HG03432 (cell line): Measurements from ENCODE around the gene STRN.
"Not testable (repeated sequence)": the region's sequence is repeated elsewhere in the genome, so short reads cannot be mapped to it uniquely, and the experiment has no call there.

ENCODE experiments used
- ATAC-seq: cut with Tn5 transposase; IDR thresholded peaks from one replicate; pipeline ENCODE4 v1.9.1; 2021; ENCODE audit warnings: mild to moderate bottlenecking, moderate library complexity; ENCODE audit not compliant: unreplicated experiment

Gene STRN

DNA sequence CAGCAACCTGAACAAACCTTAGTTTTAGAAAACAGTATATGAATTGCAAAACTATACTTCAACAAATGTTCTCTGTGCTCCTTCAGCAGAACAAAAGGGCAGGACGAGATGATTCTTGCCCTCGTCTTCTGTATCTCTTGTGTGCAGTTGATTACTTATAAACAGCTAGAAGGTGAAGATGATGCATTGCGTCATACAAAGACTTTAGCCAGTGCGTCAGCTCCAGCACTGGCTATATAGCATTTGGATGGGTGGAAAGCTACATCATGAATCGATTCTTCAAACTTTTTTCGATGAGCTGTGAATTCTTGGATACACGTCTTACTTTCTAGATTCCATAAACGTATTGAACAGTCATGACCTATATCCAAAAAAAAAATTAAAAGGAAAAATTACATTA lies 117.1 kb downstream of the STRN start:
- no peak for ATAC-seq

DNA sequence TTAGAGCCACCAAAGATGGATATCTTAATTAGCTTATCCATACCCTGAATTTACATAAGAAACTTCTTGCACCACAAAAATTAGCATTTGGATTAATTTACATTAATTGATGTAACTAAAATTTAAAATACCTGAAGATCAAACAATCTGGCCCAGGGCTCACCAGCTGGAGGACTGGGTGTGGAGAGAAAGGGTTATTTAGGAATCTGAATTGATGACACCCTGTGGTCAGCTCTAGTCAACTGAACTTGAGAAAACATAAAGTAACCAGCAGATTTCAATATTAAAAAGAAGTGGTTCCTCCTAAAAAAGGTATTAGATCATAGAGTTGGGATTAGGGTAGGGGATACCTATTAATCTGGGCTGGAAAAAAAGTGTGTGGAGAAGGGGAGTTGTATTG lies 122.5 kb downstream of the STRN start:
- ATAC-seq, result no peak

DNA sequence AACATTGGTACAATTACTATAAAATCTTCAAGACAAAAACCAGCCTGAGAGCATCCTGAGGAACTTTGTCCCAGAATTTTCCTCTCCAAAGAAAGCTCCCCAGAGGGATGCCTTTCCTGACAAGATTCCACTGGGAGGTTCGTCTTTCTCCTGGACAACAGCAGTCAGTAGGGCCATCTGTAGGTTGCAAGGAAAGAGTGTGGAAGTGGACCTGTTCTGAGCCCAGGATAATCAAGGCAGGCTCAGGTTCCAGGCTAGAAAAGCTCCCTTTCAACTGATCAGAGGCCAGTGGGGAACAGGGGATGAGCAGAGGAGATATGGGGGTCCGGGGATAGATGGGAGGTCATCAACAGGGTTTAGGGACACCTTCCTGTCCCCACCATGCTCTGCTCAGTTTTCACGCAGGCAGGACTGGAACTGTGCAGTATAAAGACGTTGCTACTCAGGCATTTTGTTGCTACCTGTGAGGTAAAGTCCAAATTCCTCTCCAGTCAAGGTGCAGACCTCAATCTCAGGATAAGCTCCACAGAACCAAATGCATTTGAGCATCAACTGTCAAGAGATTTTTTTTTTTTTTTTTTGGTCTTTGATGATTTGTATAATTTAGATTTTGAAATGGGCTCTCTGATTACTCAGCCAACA lies 126.2 kb downstream of the STRN start:
- no peak for ATAC-seq

DNA sequence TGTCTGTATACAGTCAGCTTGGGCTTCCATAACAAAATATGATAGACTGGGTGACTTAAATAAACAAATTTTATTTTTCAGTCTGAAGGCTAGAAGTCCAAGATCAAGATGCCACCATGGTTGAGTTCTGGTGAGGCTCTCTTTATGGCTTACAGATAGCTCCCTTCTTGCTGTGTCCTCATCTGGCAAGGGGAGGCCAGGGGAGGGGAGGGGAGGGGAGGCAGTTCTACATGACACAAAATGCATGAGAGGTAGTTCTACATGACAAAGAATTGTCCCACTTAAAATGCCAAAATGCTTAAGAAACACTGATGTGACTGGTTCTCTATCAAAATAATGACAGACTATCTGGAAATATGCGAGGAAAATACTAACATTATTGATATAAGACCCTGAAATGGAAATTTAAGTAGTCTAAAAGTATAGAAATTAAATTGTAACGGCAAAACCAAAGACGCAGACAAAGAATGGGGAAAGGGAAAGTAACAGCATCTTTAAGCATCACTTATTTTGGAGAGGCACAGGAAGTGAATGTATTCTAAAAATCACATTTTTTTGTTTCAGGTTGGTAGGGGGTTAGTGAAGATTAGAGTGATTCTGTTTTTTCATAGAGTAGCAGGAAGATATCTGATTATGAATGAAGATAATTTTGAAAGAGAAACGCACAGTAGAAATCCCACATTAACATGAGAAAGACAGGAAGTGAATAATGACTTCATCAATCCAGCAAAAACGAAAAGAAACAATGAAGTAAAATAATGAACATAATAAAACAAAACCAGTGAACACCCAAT lies 131.4 kb downstream of the STRN start:
- no peak for ATAC-seq

DNA sequence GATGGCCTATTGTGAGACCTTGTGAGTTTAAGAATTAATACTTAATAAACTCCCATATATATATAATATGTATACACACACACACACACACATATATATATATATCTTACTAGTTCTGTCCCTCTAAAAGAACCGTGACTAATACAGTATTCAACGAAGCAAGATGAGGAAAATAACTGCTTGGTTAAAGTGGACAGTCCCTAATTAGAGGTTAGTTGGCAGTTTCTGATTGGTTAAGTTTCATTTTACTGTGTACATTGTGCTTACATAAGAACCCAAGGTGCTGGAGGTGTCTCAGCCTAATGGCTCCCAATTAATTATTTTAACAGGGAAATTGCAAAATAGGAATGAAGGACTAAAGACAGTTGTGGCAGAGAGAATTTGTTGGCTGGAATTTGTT lies 132.1 kb downstream of the STRN start:
- no peak for ATAC-seq

DNA sequence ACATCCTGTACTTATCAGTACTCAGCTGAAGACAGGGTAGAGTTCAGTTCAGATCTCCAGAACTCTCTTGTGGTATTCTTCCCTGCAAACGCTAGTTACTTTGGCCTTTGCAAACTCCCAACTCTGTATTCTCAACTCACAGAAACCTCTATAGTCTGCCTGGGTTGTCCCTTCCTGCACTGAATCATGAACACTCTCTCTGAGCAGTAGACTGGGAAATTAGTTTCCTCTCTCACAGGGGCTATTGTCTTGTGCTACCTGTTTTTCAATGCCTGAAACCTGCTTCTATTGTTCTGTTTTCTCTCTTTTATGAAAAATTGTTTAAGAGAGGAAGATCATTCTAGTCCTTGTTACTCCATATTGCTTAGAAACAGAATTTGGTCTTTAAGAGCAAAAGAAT lies 135.2 kb downstream of the STRN start:
- ATAC-seq, result no peak

DNA sequence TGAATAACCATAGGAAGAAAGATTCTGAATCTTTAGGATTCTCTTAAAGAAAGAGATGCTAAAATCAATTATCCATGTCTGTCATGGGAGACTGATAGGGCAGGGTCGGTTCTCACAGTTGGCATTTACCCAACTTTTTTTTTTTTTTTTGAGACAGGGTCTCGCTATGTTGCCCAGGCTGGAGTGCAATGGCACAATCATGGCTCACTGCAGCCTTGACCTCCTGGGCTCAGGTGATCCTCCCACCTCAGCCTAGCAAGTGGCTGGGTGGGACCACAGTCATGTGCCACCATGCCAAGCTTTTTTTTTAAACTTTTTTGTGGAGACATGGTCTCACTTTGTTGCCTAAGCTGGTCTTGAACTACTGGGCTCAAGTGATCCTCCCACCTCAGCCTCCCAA lies 141.7 kb downstream of the STRN start:
- not testable (repeated sequence) for ATAC-seq

DNA sequence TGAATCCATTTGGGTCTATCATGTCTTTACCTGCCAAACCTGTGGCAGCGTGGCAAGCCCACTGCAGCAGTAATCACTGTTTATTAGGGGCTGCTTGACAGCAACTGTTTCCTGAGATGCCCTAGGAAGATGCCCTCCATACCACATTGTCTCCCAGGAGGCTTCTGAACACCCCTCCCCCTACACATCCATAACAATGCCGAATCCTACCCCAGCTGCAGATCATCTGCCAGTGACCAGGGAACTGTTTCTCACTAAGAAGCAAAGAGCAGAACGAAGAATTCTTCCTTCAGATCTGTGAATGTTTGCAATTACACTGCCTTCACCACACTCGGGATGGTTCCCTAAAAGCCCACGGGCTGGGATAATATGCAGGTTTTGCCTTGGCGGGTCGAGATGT lies 142.1 kb downstream of the STRN start:
- ATAC-seq, result no peak

DNA sequence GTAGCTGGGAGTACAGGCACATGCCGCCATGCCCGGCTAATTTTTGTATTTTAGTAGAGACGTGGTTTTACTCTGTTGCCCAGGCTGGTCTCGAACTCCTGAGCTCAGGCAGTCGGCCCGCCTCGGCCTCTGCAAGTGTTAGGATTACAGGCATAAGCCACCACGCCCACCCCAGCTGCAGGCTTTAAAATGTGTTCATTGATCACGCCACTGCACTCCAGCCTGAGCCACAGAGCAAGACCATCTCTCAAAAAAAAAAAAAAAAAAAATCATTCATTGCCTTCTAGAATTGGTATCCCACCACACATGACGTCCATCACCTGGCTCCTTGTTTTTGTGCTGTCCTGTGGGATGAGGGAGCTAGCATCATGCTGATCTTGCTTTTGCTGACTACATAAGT lies 142.5 kb downstream of the STRN start:
- no peak for ATAC-seq

DNA sequence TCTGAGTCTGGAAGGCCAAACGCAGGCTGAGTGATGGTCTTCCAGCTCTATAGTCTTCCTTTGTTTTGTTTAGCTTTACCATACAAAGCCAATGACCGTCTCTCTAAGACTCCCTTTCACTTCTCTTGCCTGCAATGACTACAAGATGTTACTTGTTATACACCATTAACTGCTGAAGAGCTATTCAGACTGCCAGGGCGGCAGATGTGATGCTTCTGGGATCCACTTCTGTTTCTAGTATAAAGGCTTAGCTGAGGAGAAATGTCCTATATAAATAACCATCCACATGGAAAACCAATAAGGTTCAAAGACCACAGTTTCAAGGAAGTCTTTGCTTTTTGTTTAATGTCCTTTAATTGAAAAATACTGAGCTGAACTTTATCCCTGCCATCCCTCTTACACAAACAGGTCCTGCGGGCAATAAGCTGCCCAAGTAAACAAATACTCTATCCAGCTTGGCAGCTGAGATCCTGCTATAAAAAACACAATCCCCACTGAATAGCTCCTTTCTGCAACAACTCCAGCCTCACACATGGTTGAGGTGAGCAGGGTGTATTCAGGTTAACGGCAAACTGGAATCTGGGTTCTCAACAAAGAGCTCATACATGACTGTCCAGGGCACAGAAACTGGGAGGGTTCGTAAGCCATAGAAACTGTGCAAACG lies 145.3 kb downstream of the STRN start:
- no peak for ATAC-seq

DNA sequence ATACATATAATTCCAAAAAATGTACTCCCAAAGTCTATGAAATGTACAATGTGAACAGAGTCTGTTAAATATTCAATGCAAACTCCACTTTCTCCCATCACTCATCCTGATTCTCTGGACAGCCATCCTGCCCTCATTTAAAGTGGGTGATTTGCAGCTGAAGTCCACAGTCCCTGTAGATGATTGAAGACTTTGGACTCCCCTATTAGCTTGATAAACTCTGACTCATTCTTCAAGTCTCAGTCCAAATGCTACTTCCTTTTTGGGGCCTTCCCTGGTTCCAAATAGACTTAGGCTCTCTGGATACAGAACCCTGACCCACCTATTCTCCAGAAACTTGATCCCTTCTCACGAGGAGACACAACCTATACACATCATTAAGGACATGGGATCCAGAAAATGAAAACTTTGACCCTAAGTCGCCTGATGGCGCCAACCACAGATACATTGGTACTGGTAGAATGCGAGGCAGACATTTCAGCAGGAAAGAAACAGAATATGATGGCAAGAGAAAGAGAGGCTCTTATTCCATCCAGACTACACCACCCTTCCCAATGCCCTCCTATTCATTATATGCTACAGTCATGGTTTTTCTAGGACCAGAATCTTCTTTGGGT lies 147.1 kb downstream of the STRN start:
- no peak for ATAC-seq

DNA sequence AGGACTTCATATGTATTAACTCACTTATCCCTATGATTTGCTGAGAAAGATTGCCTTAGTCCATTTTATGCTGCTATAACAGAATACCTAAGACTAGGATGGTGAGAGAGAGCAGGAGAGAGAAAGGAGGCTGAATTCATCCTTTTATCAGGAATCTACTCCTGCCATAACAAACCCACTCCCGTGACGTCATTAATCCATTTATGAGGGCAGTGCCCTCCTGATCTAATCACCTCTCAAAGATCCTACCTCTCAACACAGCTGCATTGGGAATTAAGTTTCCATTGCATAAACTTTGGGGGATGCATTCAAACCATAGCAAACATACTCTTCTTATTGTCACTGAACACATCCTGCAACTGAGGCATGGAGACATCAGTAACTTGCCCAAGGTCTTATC lies 147.8 kb downstream of the STRN start:
- no peak for ATAC-seq

DNA sequence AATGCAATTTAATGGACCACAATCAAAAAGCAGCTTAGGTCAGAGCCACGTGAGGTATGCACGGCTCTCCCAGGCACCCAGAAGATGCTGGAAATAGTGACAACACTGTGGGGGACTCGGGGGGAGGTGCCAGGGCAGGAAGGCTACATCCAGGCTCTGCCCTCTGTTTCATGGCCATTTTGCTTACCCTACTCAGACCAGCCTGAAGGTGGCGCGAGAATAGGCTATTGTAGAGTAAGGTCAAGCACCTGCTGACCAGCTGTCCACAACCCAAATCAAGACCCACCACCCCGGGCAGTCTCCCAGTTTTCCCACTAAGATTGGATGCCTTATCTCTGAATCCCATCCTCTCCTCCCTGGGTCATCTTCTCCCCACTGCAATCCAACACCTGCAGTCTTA lies 154.1 kb downstream of the STRN start:
- no peak for ATAC-seq

DNA sequence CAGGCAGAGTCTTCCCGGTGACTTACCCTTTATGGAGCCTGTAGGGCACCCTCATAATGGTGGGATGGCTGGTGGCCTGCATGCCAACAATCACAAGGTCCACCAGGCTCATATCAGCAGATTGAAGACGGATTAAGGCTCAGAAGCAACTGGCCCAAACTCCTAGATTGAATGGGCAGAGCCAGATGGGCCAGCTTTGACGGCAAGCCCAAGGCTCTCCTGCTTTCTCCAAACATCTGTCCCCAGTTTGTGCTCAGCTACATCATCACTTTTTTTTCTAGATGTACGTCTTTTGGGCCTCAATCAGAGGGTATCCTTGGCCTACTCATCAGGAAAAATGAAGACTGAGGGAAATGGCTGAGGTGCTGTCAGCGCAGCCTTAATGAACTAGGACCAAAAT lies 155.3 kb downstream of the STRN start:
- ATAC-seq, result no peak

DNA sequence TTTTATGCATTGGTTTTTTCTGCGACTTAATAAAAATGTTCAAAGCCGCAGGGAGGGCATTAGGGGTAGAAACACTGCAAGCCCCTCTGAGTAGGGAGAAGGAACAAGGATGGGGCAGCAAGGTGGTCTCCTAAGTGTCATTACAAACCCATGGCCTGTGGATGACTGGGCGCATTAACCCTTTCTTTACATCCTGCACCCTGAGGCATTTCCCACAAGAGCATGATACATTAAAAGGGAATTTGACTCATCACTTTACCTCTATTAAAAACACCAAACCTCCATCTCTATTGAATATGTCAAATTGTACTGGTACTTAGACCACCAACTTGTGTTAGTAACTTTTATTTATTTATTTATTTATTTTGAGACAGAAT lies 157.3 kb downstream of the STRN start:
- no peak for ATAC-seq

DNA sequence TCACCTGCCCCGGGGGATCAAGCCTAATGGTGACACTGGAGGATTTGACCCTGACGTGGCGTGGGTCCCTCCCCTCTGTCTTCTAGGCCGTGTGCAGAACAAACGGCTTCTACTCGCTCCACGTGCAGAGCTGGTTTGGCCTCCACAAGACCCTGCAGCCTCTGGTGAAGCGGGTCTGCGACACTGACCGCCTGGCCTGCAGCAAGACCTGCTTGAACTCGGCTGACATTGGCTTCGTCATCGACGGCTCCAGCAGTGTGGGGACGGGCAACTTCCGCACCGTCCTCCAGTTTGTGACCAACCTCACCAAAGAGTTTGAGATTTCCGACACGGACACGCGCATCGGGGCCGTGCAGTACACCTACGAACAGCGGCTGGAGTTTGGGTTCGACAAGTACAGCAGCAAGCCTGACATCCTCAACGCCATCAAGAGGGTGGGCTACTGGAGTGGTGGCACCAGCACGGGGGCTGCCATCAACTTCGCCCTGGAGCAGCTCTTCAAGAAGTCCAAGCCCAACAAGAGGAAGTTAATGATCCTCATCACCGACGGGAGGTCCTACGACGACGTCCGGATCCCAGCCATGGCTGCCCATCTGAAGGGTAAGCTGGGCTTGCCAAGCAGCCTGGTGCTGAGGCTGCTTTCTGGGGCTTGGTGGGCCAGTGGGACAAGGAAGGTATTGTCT lies 157.8 kb downstream of the STRN start:
- ATAC-seq, result no peak

DNA sequence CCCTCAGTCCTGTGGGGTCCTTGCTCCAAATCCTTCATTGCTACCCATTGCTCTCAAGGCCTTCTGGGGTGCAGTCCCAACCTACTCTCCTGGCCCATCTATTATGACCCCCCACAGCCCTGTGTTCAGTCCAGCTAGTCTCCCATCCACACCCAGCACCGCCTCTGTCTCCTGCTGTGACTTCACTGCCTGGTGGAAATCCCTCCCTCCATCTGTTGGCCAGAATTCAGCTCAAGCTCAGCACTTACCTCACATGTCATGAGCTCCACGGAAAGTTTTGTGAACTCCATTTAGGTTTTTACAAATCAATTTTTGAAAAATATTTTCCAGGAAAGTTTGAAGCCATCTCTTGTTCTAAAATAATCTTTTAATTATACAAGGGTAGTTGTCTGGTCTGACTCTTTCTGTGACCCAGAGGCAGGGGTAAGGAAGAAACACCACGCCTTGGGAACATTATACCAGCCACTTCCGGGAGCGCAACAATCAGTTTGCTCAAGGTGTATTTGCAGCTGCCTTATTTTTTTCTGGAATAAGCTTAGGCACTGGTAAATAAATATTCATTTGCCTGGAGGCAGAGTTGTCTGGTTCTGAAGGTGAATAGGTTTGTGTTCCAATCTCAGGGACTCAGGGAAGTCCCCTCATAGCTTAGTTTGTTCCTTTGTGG lies 159.0 kb downstream of the STRN start:
- no peak for ATAC-seq

DNA sequence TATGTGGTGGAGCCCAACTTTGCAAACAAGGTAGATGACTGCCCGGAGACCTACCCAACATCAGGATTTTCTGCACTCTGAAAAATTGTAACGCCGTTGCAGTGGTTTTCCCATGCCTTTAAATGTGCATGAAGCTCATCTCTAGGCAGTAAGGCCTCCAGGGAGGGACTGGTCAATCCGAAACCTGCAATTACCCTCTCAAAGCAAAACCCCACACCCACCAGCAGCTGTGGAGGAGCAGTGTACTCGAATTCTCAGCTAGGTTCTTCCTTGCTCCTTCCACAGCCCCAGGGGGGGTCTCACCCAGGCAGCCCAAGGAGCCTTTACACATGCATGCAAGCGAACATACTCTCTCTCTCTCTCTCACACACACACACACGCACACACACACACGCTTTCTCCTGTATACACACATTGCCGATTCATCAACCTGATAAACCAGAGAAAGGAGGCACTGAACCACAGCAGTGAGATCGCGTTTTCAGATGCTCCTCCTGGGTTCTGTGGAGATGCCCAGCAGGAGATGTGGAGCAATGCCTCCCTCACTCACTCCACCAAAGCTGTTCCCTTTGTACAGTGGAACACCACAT lies 160.6 kb downstream of the STRN start:
- ATAC-seq, result no peak

DNA sequence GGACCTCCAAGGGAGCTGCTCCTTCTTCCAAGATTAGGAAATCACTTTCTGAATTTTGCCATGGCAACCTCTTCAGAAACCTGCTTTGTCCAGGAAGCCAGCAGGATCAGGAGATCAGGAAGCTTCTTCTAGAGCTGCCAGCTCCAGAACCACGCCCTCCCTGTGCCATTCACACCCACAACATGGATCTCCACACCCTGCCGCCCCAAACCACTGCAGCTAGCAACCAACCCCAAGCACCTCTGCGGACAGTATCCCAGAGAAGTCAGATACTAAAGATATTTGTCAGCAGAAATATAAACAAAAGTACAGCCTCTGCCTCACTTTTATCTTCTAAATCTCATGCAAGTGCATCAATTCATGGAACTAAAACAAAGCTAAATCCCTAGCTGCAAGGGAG lies 163.4 kb downstream of the STRN start:
- ATAC-seq, result no peak

DNA sequence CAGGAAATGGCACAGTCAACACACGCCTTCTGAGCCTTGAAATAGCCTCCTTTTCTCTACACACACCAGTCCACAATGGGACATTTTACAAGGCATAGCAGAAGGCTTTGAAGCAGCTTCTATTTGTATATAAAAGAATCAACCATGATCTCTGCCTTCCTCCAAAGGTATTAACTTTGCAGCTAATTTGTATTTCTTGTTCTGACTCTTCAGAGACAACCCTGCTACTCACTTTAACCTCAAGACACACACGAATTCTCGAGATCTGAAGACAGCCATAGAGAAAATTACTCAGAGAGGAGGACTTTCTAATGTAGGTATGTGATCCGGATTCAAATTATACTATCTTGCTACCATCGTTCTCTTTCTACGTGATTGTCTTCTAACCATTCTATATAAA lies 165.2 kb downstream of the STRN start:
- ATAC-seq, result no peak
